Activated T-cell treated with anti-CD3 and anti-CD28 coated beads for 4 hours (primary cell): ENCODE measurements around the gene RPL31.

Experiments
- DNase-seq: peaks from one replicate; pipeline ENCODE4 v3.0.0-alpha.2; 2020

RPL31 gene

GRCh38 chr2:101001691-101002561 is at the start of gene RPL31:
TSS of gene RPL31 (plus strand) at chr2:101002289. CDS start at chr2:101002702, 413 bp downstream.
- peak; percentile 93 for DNase-seq

DNA sequence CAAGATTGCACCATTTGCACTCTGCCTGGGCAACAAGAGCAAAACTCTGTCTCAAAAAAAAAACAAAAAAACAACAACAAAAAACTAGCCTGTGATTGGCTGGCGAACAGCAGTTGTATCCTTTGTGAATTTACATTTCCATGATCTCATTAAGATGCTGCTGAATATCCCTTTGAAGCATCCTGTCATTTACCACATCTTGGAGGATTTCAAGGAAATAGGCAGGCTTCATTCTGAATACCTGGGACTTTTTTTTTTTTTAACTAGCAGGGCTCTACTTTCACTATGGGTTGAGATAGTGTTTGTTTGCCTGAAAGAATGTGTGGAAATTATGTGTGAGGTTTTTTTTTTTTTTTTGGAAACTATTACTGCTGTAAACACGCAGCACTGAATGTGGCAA is 49.6 kb upstream of the RPL31 start:
- no peak for DNase-seq

DNA sequence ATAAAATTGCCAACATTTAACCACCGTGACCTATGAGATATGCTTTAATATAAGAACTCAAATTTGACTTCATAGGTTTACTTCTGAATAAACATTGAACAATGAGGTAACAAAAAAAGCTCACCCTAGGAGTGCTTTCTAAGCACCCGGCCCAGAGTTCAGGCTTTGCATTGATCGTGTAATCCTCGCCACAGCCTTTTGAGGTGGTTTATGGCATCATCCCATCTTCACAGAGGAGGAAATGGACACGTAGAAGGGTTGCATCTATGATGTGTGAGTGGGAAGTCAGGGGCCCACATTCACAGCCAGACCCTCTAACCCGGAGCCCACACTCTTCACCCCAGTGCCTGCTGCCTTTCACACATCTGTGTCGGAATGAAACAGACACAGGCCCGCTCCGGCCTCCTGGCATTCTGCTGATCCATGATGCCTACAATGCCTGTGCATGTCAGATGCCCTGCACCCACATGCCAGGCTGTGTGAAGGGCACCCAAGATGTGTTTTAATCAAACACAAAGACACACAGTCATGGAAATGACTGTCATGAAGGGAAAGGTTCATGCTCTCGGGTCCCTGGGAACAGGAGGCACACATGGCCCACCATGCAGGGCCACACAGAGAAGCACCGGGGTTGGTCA is 48.6 kb upstream of the RPL31 start:
- no peak for DNase-seq

DNA sequence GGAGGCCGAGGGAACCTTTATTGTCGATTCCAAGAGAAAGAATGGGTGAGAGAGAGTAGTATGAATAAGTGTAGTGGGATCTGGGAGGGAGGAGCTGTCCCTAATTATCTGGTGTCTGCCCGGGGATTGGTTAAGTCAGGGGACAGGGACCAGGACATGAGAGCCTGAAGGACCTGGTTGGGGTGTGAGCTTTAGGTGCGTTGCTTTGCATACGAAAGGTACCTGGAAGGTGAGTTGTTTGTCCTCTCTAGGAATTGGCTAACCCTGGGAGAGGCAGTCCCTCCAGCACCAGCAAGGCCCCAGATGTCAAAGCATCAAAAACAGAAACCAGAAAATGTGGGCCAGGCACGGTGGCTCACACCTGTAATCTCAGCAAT is 48.1 kb upstream of the RPL31 start:
- DNase-seq: no peak

GRCh38 chr2:100955226-100955625 is 46.9 kb upstream of the RPL31 start:
- DNase-seq: no peak

GRCh38 chr2:100956081-100956480 is 46.0 kb upstream of the RPL31 start:
- no peak for DNase-seq

GRCh38 chr2:100957996-100958653 is 44.0 kb upstream of the RPL31 start:
- no peak for DNase-seq

DNA sequence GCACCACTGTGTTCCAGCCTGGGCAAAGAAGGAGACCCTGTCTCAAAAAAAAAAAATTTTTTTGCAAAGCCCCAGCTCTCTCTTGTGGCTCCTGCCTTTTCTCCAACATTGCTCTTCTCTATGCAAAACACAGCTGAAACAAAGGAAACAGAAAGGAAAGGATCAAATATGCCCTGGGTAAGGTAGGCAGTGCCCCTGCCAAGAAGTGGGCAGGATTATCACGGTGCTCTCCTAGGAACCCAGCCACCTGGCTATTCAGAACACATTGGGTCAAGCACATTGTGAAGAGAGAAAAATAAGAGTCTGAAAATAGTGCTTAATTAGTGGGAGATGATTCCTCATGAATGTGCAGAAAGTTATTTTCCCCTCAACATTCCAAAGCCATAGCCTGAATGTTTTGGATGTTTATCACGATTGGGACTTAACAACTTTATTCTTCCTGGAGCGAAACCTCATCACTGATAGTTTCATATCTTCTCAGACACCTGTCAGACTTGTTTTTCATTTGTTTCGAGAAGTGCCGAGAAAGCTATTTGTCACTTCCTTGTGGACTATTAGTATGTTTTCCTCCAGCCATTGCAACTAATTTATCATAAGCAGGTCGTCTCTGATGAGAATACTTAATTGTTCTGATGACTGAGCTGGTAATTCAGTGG is 42.7 kb upstream of the RPL31 start:
- no peak for DNase-seq

- DNase-seq: no peak
These were observed 41.4 kb upstream of the RPL31 start for GRCh38 chr2:100960688-100961087.

- no peak for DNase-seq
These were observed 39.6 kb upstream of the RPL31 start for GRCh38 chr2:100962366-100963025.

- DNase-seq: no peak
These were observed 39.1 kb upstream of the RPL31 start for GRCh38 chr2:100963026-100963375.

DNA sequence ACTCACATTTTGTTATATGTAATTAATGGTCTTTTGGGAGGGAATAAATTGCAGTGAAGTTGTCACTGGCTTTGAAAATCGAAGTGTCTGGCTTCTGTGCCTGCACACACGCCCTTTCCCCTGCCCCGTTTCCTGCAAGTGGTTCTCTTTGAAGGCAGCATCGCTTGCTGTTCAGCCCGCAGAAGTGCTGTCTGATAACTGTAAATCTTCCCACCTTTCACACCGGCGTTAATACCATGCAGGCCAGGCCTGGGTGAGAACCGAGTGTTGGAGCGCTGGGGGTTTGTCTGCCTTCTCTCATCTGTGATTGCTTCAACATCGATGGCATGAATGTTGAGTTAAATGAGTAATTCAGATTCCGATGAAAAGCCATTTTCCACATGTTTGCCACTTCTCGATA is 37.9 kb upstream of the RPL31 start:
- DNase-seq: no peak

- no peak for DNase-seq
These were observed 37.4 kb upstream of the RPL31 start for GRCh38 chr2:100964681-100965169.

DNA sequence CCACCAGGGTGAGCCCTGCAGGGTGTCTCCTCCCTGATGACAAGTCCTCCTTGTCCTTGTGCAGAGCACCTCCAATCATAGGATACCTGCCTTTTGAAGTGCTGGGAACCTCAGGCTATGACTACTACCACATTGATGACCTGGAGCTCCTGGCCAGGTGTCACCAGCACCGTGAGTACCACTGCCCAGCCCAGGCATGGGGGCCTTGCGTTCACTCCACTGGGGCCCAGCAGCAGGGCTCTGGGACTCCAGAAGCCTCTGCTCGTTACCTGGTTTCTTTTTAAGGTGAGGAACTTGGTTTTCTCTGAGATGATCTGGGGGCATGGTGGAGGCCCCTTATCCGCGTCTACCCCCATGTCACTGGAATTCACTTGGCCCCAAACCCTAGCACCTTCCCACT is 36.5 kb upstream of the RPL31 start:
- no peak for DNase-seq

DNA sequence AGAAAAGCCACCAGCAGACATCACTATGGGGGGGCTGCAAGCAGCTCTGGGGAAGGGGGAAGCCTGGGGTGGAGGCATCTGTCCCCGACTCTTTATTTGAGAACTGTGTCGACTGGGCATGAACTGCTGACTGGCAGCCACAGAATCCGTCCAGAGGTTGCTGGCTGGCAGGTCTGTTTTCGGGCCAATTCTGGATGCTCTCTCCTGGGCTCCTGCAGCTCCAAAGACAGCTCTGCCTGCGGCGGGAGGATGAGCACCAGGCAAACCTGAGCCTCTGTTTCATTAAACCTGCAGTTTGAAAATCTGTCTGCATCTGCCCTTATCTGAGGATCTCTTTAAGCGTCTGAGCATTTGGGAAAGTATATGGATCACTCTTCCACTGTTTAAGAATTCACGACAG is 34.4 kb upstream of the RPL31 start:
- no peak for DNase-seq

- no peak for DNase-seq
These were observed 33.6 kb upstream of the RPL31 start for GRCh38 chr2:100968146-100969145.

GRCh38 chr2:100969998-100970397 is 32.1 kb upstream of the RPL31 start:
- DNase-seq: no peak

DNA sequence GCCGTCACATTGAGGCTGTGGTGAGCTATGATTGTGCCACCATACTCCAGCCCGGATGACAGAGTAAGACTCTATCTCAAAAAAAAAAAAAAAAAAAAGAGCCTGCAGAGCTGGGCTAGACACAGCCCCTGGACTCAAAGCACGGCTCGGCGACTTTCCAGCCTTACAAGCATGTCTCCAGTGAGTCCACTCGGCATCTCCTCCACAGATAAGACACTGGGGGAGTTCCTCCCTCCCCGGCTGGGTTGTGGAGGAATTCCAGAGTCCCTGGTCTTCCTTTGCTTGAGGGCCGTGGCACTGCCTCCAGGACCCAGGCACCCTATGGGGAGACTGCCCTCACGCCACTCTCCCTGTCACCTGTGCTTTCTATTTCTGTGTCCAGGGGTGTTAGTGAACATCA is 30.9 kb upstream of the RPL31 start:
- DNase-seq: no peak

DNA sequence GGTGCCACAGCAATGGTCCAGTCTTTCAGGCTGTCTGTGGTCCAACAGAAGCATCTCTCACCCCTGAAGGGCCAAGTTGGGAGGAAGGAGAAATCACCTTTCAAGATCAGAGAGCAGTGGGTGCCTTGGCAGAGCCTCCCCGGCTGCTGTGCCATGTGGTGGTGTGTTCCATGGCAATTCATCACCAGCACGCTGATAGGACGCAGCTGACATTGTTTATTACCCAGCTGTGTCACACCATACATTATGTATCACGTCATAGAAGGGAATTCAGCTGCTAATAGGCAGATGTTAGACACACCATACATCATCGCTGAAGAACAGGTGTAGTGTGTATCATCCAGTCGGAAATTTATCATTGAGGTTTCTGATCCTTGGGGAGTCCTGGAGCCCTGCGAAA is 29.6 kb upstream of the RPL31 start:
- DNase-seq: no peak

- DNase-seq: no peak
These were observed 27.2 kb upstream of the RPL31 start for GRCh38 chr2:100974712-100975520.

DNA sequence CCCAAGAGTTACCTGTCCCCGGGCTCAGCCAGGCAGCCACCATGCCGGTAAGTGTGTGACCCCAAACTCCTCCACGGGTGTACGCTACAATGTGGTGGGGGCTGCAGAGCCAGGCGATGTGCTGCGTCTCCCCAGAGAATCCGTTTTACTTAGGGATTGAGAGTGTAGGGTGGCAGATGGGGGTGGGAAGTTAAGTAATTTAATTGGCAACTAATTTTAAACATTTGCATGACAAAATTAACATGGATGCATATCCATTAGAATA is 26.6 kb upstream of the RPL31 start:
- DNase-seq: no peak
